ENCODE results near the gene MAP2K2. TPM values are rescaled to one million over a fixed set of nuclear protein-coding genes. Genes with fewer than 3 reads are reported as not detected.

MAP2K2 gene
- total RNA-seq, 5 donors from 2014 or later (not counting 1 experiment from before 2014, with no cell fraction given) = 101 to 152 (median 141) TPM

DNA sequence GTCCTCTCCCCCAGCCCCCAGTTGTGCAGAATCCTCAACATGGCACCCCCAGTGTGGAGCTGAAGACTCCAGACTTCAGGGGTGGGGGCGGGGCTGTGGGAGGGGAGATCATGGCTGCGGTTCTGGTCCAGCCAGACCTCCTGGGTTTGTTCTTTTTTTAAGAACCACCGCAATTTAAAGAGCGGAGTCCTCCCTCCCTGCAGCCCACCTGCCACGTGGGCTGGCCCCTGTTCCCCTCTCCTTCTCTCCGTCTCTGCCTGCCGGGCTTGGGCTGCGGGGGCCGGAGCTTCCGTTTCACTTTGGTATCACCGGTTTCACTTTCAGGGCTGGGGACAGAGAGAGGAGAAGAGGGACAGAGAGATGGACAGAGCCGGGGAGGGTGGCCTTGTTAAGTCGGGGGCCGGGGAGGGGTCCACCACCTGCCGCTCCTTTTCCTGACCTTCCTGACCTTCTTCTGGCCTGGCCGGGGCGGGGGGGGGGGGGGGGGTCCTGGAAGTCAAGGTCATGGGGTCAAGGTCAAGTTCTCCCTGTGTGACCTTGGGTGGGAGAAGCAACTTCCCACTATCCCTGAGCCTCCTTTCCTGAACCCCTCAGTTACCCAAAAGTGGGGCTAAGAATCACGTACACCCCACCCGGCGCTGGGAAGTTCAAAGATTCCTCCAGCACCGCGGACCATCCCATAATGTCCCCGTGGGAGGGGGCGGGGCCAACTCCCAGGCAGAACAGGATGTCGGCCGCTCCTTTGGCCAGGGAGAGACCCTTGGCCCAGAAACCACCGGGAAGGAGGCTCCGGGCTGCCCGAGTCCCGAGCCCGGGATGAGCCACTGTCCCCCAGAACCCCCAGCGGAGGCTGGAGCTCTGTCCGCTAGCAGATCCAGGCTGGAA, 45.9 kb downstream of the MAP2K2 start:
- Mint-ChIP-seq H3K27ac (peak overlapping the region; percentile 87 to 95), H3K4me3 (peak overlapping the region; percentile 75 to 82 (median 78)), H3K4me1 (peaks cover 8 to 46% (median 26%) of the 10 kb centered on the region in 3 donors), H3K27me3 (no peaks in the 10 kb centered on the region), H3K9me3 (no peaks in the 10 kb centered on the region), H3K36me3 (no peaks in the 10 kb centered on the region)
- H3K36me3 ChIP-seq (ENCODE audit: control insufficient read depth in 2 of 2, extremely low read depth in 1 of 2, insufficient read depth in 1 of 2, low read length in 1 of 2) = no peaks in the 10 kb centered on the region
- CTCF ChIA-PET = interaction anchor here (0.6 kb wide), 3 partner anchors 88 to 1786 kb away, joined by 3 to 5 read pairs (median 3); no protein-coding TSS in a partner anchor
- peaks cover 16 to 55% of the 10 kb centered on the region in 2 experiments for H3K4me1 ChIP-seq (ENCODE audit: control insufficient read depth in 1 of 2, extremely low read depth in 1 of 2, insufficient read depth in 2 of 2, low read length in 2 of 2)
- POLR2A ChIA-PET = interaction anchor here in 1 of 2 donors (0.5 kb wide), 1 partner anchor 11 kb away, joined by 4 read pairs; no protein-coding TSS in a partner anchor
- DNase-seq (peak in 13 of 35 experiments; percentile 13 to 60 (median 36)), ATAC-seq (replicated peaks in 1 of 4) (peak; percentile 62 to 78 (median 75))
- WGBS (ENCODE audit: insufficient coverage) = 36% methylated on average over 13 of the region's 33 CpGs
- peak overlapping the region; percentile 67 to 73 for H3K4me3 ChIP-seq (ENCODE audit: control insufficient read depth in 1 of 2, extremely low read depth in 1 of 2, low read length in 1 of 2)
- peak overlapping the region; percentile 76 for H3K27ac ChIP-seq (ENCODE audit: low read length)
- H3K27me3 ChIP-seq (replicated peaks in 1 of 2; ENCODE audit: control insufficient read depth in 2 of 2, extremely low read depth in 1 of 2, insufficient read depth in 2 of 2, low read length in 1 of 2) = no peaks in the 10 kb centered on the region
- H3K9me3 ChIP-seq = no peaks in the 10 kb centered on the region

DNA sequence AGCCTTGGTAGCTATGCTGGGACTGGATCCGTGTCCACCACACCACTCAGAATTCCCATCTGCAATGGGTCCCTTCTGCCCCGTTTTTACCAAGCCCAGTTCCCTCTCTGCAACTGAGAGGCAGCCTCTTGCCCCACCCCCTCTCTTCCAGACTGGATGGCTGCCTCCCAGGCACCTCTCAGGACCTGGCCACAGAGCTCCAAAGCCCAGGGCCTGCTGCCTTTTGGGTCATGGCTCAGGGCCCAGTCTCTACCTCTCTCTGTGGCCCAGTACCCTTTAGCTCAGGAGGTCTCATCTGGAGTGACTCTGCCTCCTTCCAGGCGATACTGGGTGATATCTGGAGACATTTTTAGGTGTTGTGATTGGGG, 46.9 kb downstream of the MAP2K2 start:
- POLR2A ChIA-PET = no interaction called here
- H3K27ac ChIP-seq (ENCODE audit: low read length) = no peak overlapping the region

DNA sequence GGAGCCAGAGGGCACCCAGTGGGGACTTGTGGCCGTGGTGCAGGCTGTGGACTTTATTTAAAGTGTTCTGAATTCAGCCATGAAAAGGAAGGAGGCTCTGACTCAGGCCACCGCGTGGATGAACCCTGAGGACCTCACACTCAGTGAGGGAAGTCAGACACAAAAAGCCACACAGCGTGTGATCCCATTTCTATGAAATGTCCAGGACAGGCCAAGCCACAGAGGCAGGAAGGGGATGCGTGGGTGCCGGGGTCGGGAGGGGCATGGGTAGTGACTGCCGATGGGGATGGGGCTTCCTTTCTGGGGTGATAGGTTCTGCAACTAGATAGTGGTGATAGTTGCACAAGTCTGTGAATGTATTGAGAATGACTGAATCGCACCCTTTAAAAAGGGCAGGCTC, 48.5 kb downstream of the MAP2K2 start:
- no peak for ATAC-seq (replicated peaks in 1 of 4)
- no peak overlapping the region for H3K27ac ChIP-seq (ENCODE audit: low read length)
- H3K4me3 ChIP-seq (ENCODE audit: control insufficient read depth in 1 of 2, extremely low read depth in 1 of 2, low read length in 1 of 2) = no peak overlapping the region
- no peaks in the 10 kb centered on the region for H3K27me3 Mint-ChIP-seq
- ChIA-PET POLR2A (interaction anchor here in 1 of 2 donors (0.8 kb wide), 1 partner anchor 327 kb away, joined by 14 read pairs; the partner anchor contains the start of gene CHAF1A), CTCF (no interaction called here)
- H3K27ac Mint-ChIP-seq = peak overlapping the region in 1 of 2 donors; percentile 25
- H3K4me3 Mint-ChIP-seq = peak overlapping the region in 1 of 3 donors; percentile 36
- H3K9me3 ChIP-seq = no peaks in the 10 kb centered on the region
- H3K36me3 Mint-ChIP-seq = no peaks in the 10 kb centered on the region
- peaks cover 16 to 39% of the 10 kb centered on the region in 2 experiments for H3K4me1 ChIP-seq (ENCODE audit: control insufficient read depth in 1 of 2, extremely low read depth in 1 of 2, insufficient read depth in 2 of 2, low read length in 2 of 2)
- H3K27me3 ChIP-seq (replicated peaks in 1 of 2; ENCODE audit: control insufficient read depth in 2 of 2, extremely low read depth in 1 of 2, insufficient read depth in 2 of 2, low read length in 1 of 2) = no peaks in the 10 kb centered on the region
- DNase-seq = no peak
- no peaks in the 10 kb centered on the region for H3K36me3 ChIP-seq (ENCODE audit: control insufficient read depth in 2 of 2, extremely low read depth in 1 of 2, insufficient read depth in 1 of 2, low read length in 1 of 2)
- H3K4me1 Mint-ChIP-seq = peaks cover 10 to 36% (median 21%) of the 10 kb centered on the region in 3 donors
- 17% methylated on average over 8 of the region's 9 CpGs for WGBS (ENCODE audit: insufficient coverage)
- no peaks in the 10 kb centered on the region for H3K9me3 Mint-ChIP-seq

More for the DNA sequence above, 46.9 kb downstream of the MAP2K2 start:
- no peaks in the 10 kb centered on the region for H3K36me3 Mint-ChIP-seq
- Histone ChIP-seq H3K27me3 (replicated peaks in 1 of 2; ENCODE audit: control insufficient read depth in 2 of 2, extremely low read depth in 1 of 2, insufficient read depth in 2 of 2, low read length in 1 of 2) (no peaks in the 10 kb centered on the region), H3K36me3 (ENCODE audit: control insufficient read depth in 2 of 2, extremely low read depth in 1 of 2, insufficient read depth in 1 of 2, low read length in 1 of 2) (no peaks in the 10 kb centered on the region), H3K4me3 (ENCODE audit: control insufficient read depth in 1 of 2, extremely low read depth in 1 of 2, low read length in 1 of 2) (no peak overlapping the region), H3K4me1 (ENCODE audit: control insufficient read depth in 1 of 2, extremely low read depth in 1 of 2, insufficient read depth in 2 of 2, low read length in 2 of 2) (peaks cover 16 to 45% of the 10 kb centered on the region in 2 experiments), H3K9me3 (no peaks in the 10 kb centered on the region)
- CTCF ChIA-PET = no interaction called here
- H3K4me1 Mint-ChIP-seq = peaks cover 6 to 40% (median 21%) of the 10 kb centered on the region in 3 donors
- H3K4me3 Mint-ChIP-seq = peak overlapping the region; percentile 75 to 82 (median 78)
- ATAC-seq (replicated peaks in 1 of 4) (no peak), DNase-seq (no peak)
- WGBS (ENCODE audit: insufficient coverage) = 100% methylated on average over 1 of the region's 3 CpGs
- H3K27ac Mint-ChIP-seq = peak overlapping the region; percentile 76 to 95
- H3K9me3 Mint-ChIP-seq = no peaks in the 10 kb centered on the region
- no peaks in the 10 kb centered on the region for H3K27me3 Mint-ChIP-seq

DNA sequence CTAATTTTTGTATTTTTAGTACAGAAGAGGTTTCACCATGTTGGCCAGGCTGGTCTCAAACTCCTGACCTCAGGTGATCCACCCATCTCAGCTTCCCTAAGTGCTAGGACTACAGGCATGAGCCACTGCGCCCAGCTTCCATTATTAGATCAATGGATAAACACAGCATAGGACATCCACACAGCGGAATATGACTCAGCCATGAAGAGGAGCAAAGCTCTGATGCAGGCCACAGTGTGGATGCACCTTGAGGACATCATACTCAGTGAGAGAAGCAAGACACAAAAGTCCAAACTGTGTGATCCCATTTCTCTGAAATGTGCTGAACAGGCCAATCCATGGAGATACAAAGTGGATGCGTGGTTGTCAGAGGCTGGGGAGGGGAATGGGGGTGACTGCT, 52.3 kb downstream of the MAP2K2 start:
- 87% methylated on average over 2 of the region's 3 CpGs for WGBS (ENCODE audit: insufficient coverage)
- Histone ChIP-seq H3K4me3 (ENCODE audit: control insufficient read depth in 1 of 2, extremely low read depth in 1 of 2, low read length in 1 of 2) (no peak overlapping the region), H3K27me3 (replicated peaks in 1 of 2; ENCODE audit: control insufficient read depth in 2 of 2, extremely low read depth in 1 of 2, insufficient read depth in 2 of 2, low read length in 1 of 2) (no peaks in the 10 kb centered on the region), H3K27ac (ENCODE audit: low read length) (no peak overlapping the region), H3K9me3 (no peaks in the 10 kb centered on the region), H3K4me1 (ENCODE audit: control insufficient read depth in 1 of 2, extremely low read depth in 1 of 2, insufficient read depth in 2 of 2, low read length in 2 of 2) (peaks cover 14 to 35% of the 10 kb centered on the region in 2 experiments), H3K36me3 (ENCODE audit: control insufficient read depth in 2 of 2, extremely low read depth in 1 of 2, insufficient read depth in 1 of 2, low read length in 1 of 2) (no peaks in the 10 kb centered on the region)
- ChIA-PET CTCF (interaction anchor here in 1 of 2 donors (0.5 kb wide), 1 partner anchor 84 kb away, joined by 3 read pairs; no protein-coding TSS in a partner anchor), POLR2A (no interaction called here)
- H3K36me3 Mint-ChIP-seq = no peaks in the 10 kb centered on the region
- H3K4me1 Mint-ChIP-seq = peaks cover 27 to 35% (median 28%) of the 10 kb centered on the region in 3 donors
- no peak overlapping the region for H3K4me3 Mint-ChIP-seq
- H3K27ac Mint-ChIP-seq = peak overlapping the region in 1 of 2 donors; percentile 4
- no peaks in the 10 kb centered on the region for H3K27me3 Mint-ChIP-seq
- H3K9me3 Mint-ChIP-seq = no peaks in the 10 kb centered on the region
- ATAC-seq (replicated peaks in 1 of 4) = no peak
- no peak for DNase-seq

DNA sequence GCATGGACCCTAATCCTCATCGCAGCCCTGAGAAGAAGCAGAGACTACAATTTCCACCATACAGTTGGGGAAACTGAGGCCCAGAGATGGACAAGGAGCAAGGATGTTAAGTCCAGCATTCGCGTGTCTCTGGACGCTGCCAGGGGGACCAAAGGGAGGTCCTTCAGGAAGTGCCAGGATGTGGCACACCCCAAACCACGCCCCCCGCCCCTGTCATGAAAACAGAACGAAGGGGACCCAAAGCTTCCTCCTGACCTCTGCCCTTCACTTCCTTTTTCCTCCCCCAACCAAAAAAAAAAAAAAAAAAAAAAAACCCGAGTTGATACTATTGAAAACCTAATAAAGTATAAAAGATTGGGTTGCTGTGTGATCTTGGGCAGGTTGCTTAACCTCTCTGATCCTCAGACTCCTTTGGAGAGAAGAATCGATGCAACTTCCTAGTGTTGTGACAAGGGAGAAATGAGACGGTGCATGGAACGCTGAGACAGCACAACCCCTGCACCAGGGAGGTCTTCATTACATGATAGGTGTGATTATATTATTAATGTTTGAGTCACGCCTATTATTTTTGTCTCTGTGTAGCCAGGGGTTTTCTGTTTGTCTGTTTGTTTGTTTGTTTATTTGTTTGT, 54.5 kb downstream of the MAP2K2 start:
- 47% methylated on average over 4 of the region's 12 CpGs for WGBS (ENCODE audit: insufficient coverage)
- no peaks in the 10 kb centered on the region for H3K36me3 ChIP-seq (ENCODE audit: control insufficient read depth in 2 of 2, extremely low read depth in 1 of 2, insufficient read depth in 1 of 2, low read length in 1 of 2)
- Mint-ChIP-seq H3K27ac (peak overlapping the region; percentile 92 to 93), H3K9me3 (no peaks in the 10 kb centered on the region), H3K4me3 (peak overlapping the region; percentile 49 to 81 (median 80)), H3K27me3 (no peaks in the 10 kb centered on the region), H3K4me1 (peaks cover 21 to 28% (median 26%) of the 10 kb centered on the region in 3 donors), H3K36me3 (no peaks in the 10 kb centered on the region)
- POLR2A ChIA-PET = interaction anchor here (0.6 kb wide), 2 partner anchors 40 to 274 kb away, joined by 3 read pairs; no protein-coding TSS in a partner anchor
- CTCF ChIA-PET = interaction anchor here in 1 of 2 donors (1.0 kb wide), 1 partner anchor 82 kb away, joined by 4 read pairs; no protein-coding TSS in a partner anchor
- H3K4me1 ChIP-seq (ENCODE audit: control insufficient read depth in 1 of 2, extremely low read depth in 1 of 2, insufficient read depth in 2 of 2, low read length in 2 of 2) = peaks cover 14 to 31% of the 10 kb centered on the region in 2 experiments
- no peaks in the 10 kb centered on the region for H3K27me3 ChIP-seq (replicated peaks in 1 of 2; ENCODE audit: control insufficient read depth in 2 of 2, extremely low read depth in 1 of 2, insufficient read depth in 2 of 2, low read length in 1 of 2)
- DNase-seq (peak in 22 of 35 experiments; percentile 34 to 71 (median 45)), ATAC-seq (replicated peaks in 1 of 4) (no peak)
- H3K9me3 ChIP-seq = no peaks in the 10 kb centered on the region
- peak overlapping the region in 1 of 2 donors; percentile 57 for H3K4me3 ChIP-seq (ENCODE audit: control insufficient read depth in 1 of 2, extremely low read depth in 1 of 2, low read length in 1 of 2)
- H3K27ac ChIP-seq (ENCODE audit: low read length) = peak overlapping the region; percentile 40

Measured in T-cell (primary cell).